HG03432 (cell line): Measurements from ENCODE around the gene LRRC4C.

ENCODE experiments used
- ATAC-seq: cut with Tn5 transposase; IDR thresholded peaks from one replicate; pipeline ENCODE4 v1.9.1; 2021; ENCODE audit warnings: mild to moderate bottlenecking, moderate library complexity; ENCODE audit not compliant: unreplicated experiment

LRRC4C gene

DNA sequence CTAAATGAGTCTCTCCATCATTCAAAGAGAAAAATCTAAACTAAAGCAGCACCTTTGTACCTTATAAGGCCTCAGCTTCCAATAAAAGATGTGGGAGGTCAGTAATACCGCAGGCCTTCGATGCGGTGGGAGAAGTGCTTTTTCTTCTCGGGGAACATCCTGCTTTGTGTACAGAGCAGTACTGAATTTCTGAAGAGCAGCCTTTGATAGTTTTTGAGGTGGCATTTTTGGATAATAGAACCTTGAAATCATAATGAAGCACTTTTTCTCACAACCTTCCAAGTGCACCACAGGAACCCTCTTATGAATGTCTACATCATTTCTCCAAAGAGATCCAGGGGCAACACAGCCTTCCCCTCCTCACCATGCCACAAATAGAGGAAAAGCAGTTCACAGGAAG lies 39.6 kb downstream of the LRRC4C start:
- no peak for ATAC-seq

GRCh38 chr11:41414771-41415440 lies 44.5 kb downstream of the LRRC4C start:
- ATAC-seq = no peak

DNA sequence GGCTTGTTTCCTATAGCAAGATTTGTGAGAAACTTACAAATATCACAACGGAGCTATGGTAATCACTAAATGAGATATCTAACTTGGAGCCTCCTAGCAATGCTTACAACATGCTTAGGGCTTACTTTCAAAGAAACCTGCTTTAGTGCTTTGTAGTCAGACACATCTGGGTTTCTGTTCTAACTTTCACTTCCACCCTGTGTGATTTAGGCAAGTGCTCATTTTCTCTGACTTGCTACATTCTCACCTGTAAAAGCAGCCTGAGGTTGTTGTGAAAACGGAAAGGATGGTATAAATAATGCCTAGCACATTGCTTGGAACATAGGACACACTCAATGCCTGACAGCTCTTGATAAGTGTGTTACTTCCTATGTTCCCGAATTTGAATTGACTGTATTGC lies 45.6 kb downstream of the LRRC4C start:
- ATAC-seq = peak; percentile 97

GRCh38 chr11:41405812-41406211 lies 53.6 kb downstream of the LRRC4C start:
- ATAC-seq = no peak

DNA sequence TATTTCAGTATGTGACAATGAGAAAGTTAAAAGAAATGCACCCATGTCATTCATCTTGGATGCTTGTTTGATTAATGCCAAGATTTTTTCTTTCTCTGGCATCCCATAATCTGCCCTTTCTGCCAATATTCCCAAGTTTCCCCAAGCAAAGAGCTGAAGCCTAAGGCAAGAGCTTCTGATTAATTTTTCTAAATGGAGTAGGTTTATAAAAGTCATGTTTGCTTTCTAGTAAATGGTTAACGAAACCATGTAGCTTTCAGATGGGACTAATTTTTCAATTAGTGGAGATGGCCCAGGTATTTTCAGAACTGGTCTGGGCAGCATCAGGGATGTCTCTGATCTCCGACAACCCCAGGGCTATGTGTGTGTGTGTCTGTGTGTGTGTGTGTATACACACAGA lies 55.3 kb downstream of the LRRC4C start:
- ATAC-seq = no peak

DNA sequence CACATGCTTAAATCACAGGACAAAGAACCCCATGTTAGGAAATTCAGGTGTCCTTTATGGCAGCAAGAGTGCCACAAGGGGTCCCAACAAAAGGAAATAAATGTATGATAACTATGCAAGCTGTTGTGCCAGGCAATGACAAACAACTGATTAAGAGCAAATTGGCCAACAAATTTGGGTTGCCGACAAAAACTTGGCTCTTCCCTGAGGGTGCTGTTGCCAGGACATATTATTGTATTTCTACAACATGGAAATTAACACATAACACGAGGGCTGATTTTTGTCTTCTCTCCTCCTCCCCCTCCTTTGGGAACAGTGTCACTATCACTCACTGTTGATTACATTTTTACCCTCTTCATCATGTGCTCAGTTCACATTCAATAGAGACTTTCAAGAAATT lies 56.0 kb downstream of the LRRC4C start:
- ATAC-seq = no peak

DNA sequence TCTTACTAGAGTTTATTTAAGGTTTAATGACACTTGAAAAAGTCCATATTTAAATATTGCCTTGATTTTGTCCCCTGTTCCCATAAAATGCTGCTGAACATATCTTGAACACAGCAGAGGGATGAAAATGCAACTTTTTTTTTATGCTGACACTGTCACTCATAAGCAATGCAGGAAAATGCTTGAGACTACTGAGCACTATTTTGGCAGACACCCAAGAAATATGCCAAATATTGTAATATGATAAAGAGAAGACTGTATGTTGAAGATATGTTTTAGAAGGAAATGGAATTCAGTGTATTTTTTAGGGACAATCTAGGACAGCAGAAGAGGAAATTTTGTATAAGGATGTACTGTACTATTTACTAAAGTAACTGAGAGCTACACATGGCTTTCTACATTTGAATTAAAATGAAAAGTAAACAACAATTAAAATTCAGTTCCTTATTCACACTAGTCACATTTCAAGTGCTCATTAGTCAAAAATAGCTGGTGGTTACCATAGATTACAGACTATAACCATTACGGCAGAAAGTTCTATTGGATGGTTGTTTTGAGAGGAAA lies 58.6 kb downstream of the LRRC4C start:
- ATAC-seq = no peak

DNA sequence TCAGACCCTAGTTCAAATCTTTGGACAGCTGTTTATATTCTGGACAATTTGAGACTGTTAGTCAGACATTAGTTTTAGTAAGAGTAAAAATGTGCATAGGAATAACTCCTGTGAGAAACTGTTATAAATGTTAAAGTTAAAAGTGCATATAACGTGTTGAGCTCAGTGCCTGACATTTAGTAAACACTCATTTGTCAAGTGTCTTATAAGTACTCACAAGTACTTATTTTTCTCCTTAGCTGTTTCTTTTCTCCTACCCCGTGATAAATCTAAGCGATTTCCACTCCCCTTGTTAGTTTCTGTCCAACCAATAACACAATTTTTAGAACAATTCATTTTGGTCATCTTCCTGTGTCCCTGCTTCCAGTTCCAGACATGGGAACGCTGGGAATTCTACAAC lies 59.3 kb downstream of the LRRC4C start:
- ATAC-seq = no peak

GRCh38 chr11:41399323-41399722 lies 60.1 kb downstream of the LRRC4C start:
- ATAC-seq = no peak

GRCh38 chr11:41398175-41398574 lies 61.3 kb downstream of the LRRC4C start:
- no peak for ATAC-seq

DNA sequence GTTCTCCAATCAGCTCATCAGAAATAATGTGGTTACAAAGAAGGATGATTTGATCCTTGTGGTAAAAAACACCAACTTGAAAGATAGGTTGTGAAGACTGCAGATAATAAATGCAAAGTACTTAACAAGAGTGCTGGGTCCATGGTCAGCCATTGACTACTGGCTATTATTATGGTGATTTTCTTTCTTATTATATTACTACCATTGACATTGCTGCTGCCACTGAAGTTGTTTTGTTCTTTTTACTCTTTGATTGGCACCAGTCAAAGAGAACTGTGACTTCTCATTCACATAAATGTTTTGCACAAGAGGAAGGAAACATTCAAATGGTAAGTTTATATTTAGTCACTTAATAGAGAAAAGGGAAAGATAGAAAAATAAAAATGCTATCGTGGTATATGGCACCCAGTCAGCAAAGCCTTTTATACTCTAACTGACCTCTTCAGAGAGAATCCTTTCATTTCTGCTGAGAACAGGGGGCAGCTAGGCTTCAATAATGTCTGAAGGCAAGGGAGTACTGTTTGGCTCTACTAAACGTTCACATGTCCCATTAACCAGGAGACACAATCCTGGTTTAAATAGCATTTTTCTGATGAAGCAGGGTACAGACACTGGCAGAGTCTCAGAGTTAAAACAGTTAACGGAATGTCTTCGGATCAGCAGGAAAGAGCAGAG lies 64.8 kb downstream of the LRRC4C start:
- ATAC-seq = no peak

- ATAC-seq = no peak
These were observed 66.9 kb downstream of the LRRC4C start for GRCh38 chr11:41392596-41392995.

GRCh38 chr11:41389623-41390130 lies 69.8 kb downstream of the LRRC4C start:
- no peak for ATAC-seq

DNA sequence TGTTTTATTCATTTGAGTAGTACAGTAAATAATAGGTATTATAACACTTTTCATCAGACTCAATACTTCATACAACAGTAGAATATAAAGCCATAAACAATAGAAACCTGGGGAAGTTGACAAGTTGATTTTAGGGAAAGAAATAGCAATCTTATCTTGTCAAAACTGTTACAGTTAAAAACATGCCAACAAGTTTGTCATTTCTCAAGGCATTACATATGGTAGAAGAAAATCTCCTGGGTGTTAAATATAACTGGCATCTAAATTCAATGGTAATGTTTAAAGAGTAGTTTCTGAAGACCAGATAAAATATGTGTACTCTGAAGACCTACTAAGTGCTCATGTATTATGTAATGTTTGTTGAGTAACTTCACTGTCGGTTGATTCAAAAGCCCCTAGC lies 75.1 kb downstream of the LRRC4C start:
- no peak for ATAC-seq

DNA sequence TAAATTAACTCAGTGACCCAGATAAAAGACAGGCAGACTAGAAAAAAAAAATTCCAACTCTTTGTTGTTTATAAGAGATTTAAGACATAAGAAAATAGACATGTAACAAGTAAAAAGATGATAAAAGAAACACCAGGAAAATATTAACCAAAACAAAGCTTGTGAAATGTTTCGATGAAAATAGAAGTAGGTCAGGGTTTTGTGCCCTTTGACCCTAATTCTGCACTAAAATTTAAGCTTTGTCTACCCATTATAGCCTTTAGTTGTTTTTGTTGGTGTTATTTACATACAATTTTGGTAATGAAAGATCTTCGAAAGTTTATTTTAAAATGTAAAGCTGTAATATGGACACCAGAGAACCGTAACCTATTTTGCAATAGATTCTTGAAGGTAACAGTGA lies 75.7 kb downstream of the LRRC4C start:
- ATAC-seq = no peak

DNA sequence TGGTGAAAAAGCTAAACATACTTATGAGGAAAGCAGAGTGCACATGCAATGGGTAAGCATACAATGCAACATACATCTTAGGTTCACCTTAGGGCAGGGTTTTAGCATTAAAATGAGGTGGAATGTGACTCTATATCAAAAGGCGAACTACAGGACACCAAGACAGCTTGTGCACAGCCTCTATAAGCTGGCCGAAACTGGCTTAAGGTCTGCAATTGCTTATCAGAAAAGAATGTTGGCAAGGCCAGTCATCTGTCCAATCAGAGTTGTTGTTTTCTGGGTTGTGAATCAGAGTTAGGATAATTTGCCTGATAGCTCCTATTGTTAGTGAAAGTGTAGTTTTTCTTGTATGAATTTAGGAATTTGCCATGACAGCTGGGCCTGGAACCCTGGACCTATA lies 76.5 kb downstream of the LRRC4C start:
- no peak for ATAC-seq

DNA sequence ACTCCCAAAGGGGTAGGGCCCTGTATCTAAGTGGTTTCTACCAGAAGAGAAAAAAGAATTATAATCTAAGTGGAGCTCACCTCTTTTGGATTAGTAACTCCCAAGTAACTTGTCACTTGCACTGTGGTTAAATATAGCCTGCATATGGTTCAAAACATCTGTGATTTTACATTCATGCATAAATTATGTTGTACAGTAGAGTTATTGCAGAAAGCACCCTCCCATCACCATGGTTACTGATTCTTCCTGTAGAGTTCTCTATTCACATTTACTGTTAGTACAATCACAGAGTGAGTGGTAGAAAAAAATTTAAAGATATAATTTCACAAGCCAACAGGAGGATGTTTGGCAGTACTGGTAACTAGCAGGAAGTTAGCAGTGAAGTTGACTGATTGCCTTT lies 80.4 kb downstream of the LRRC4C start:
- no peak for ATAC-seq

- no peak for ATAC-seq
These were observed 81.6 kb downstream of the LRRC4C start for GRCh38 chr11:41377709-41378394.

DNA sequence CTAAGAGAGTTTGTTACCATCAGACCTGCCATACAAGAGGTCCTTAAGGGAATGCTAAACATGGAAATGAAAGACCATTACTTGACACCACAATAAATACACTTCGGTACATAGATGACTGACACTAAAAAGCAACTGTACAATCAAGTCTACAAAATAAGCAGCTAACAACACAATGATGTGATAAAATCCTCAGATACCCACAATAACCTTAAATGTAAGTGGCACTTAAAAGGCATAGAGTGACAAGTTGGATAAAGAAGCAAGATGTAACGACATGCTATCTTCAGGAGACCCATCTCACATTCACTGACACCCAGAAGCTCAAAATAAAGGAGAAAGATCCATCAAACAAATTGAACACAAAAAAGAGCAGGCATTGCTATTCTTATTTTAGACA lies 107.6 kb downstream of the LRRC4C start:
- no peak for ATAC-seq

DNA sequence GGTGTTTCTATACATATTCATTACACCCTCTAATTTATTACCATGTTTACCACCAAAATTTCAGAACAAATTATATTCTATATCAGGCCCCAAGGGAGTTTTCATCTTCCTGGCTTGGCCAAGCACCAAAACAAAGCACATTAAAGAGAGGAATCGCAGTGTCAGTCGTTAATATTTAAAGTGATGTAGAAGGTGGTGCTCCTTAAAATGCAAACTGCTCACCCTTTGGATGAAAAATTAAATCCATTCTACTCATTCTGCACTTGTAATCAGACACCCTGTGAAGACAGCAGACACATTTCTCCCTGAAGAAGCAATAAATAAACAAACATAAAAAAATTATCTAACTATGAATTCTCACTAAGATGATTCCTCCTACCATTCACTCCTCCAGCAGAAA lies 113.4 kb downstream of the LRRC4C start:
- no peak for ATAC-seq

DNA sequence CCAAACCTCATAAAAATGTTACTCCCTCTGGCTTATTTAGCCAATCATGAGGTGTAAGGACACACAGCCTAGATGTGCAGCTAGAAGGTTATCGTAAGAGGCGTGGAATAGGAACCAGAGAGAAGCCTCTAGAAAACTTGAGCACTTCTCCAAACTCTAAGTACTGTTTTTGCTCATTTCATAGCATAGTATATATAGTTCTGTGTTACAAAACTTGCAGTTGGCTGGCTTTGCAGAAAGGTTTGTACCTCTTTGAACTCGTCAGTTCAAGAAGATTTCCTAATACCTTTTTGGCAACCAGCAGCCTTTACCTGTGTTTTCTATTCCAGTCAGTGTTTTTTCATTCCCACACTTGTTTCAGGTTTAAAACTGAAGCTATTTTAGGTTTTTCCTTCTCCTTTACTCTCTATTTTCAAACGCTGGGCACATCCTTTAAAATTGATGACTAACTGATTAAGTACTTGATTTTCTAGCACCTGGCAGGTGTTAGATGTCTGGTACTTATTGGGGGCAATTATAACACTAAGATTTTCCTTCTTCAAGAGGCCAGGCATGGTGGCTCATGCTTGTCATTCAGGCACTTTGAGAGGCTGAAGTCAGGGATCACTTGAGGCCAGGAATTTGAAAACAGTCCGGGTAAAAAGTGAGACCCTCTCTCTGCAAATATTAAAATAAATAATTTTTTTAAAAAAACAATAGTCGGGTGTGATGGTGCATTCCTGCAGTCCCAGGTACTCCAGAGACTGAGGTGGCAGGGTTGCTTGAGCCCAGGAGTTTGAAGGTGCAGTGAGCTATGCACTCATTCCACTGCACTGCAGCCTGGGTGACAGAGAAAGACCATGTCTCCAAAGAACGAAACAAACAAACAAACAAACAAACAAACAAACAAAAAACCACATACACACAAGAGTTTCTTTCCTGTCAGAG lies 125.2 kb downstream of the LRRC4C start:
- ATAC-seq = no peak
